ENCODE measurements around the gene CNN3. TPM values are rescaled to one million over a fixed set of nuclear protein-coding genes. Genes with fewer than 3 reads are reported as not detected.
A peak's percentile ranks its signal among the peaks of the same experiment; 100 is the strongest.

The CNN3 gene
- total RNA-seq, 1 experiment from 2014 or later = 227 TPM

DNA sequence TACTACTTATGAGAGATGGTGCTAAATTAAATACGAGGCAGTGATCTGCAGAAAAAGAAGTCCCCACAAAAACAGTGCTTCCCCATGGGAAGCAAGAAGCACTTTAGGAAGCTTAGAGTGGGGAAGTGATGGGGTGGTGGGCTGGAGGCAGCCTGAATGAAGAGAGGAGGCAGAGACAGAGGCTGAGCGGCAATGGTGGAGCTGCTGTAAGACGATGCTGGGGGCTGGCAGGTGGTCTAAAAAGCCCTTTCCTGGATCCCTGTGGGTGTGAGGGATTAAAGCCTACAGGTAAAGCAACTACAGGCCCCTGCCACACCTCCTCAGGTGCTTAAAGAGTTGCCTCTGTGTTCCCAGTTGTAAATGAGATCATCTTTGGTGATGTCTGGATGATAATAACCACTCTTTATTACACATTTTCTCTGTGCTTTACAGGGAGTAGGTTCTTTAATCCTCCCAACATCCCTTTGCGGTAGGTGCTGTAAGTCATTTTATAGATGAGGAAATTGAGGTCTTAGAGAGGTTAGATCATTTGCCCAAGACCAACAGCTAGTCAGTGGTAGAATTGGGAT lies 39.2 kb downstream of the CNN3 start:
- DNase-seq (ENCODE audit: low spot score) = no peak

DNA sequence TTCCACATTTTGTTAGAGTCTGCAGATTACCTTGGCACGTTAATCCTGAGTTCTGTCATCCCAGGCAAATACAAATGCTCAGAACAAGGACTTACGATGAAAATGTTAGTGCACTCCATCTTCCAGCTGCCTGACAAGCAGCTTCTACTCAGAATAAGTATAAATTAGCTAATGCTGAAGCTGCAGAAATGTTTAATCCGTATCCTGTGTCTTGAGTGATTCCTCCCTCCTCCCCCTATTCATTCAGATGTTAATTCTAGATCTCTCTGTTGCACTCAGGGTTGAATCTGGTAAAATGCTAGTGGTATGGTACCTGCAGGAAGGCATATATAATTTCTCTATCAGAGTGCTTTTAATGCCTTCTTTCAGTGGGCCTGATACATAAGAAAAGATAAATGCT lies 39.8 kb downstream of the CNN3 start:
- DNase-seq (ENCODE audit: low spot score) = no peak

DNA sequence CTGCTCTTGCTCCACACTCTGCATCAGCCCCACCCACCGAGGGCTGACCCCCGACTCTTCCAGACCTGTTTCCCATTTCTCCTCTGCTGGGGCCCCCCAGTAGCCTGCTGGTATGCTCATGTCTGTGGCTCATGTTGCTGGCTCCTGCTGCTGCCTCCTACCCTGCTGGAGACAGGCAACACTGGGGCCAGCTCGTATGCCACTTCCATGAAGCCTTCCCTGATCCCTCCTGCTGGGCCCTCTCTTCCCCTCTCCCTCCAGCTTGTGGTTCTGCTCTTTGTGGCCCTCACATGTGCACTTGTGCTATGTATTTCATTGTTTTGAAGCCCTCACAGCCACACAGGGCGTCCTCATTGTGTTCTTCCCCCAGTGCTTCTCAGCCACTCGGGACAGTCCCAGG lies 40.5 kb downstream of the CNN3 start:
- no peak for DNase-seq (ENCODE audit: low spot score)

DNA sequence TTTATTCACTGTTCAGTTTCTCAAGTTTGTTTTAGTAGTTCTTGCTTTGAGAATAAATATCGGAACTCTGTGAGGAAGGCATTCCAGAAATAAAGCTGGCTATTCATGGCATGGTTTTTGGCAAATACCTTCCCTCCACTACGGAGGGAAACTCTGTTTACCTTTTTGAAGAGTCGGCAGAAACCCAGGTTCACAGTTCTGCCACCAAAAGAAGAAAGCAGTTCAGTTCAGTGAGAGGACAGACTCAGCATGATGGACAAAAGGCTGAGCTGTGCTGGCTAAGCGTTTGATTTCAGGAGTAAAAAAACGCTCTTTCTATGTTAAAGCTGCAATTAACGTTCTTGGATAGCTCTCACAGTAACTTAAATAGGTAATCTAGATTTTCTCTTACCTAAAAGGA lies 42.4 kb downstream of the CNN3 start:
- no peak for DNase-seq (ENCODE audit: low spot score)

DNA sequence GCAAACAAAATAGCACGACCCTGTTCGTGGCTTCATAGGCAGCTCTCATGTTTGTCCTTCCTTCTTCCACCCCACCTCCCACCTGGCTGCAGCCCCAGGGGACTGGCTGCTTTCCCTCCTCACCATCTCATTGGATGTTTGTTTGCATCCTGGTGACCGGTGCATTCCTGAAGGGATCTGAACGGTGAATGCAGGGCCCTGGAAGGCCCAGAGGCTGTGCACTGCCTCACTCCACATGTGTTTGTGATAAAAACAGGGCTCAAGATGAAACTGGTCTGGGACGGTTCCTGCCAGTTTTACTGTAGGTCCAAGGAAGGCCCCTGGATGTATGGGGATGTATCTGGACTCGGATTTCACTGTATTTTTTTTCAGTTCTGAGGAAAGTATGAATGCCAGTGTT lies 42.8 kb downstream of the CNN3 start:
- no peak for DNase-seq (ENCODE audit: low spot score)

DNA sequence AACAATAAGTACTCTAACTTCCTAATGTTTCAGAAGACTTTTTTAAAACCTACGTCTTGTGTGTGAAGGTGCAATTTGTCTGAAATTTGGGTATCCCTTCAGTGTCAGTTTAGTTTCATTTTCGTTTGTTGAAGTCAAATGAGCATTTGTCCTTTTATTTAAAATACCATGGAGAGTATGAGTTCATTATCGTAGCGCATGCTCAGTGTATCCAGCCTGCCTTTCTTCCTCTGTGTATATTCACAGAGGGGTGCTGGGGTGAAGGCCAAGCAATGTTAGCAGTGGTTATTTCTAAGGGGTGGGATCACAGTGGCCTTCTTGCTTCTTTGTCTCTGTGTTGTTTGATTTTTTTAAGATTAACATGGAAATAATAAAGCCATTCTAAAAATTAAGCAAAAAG lies 43.2 kb downstream of the CNN3 start:
- no peak for DNase-seq (ENCODE audit: low spot score)

DNA sequence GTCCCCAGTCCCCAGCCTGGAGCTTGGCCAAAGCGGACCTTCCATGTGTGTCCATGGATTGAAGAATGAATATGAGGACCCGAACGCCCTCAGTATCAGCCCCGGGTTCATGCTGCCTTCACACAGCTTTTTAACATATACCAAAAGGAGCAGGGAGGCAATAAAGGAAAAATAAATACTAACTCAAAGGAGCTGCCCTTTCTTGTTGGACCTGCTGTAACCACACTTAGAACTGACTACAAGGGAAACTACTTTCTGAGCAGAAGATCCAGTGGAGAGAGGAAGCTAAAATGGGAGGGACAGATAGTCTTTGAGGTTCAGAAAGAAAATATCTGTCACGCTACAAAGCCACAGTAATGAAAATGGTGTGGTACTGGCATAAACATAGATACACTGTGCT lies 48.6 kb downstream of the CNN3 start:
- no peak for DNase-seq (ENCODE audit: low spot score)

DNA sequence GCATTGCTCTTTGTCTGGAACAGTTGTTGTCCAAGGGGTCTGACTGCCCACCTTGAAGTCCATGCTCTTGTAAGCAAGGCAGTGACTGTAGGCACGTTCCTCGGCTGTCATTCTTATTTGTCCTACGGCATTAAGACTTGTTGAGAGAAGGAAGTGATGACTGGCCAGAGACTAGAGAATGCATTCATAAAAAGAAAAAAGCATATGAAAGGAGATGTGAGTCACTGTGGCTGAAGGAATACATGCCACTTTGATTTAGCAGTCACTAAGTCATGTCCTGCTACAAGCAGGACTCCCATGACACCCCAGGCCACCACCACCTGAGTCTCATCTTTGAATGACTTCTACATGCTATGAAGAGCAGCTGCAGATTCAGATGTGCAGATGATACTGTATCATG lies 50.5 kb downstream of the CNN3 start:
- DNase-seq (ENCODE audit: low spot score) = no peak

DNA sequence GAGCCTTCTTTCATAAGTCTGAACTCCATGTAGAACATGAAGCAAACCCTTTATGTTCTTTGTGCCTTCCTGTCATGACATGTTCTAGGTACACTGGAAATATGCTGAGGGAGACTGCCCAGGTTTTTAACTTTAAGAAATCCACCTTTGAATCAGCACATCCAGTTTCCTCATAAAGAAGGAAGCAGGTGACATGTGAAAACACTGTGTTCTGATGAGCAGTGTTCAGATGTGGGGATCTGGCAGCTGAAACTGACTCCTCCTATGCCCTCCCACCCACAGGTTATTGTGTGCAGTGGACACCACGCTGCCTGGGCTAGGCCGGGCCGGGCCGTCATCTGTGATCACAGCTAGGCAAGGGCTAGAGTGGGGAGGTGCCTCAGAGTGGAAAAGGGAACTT lies 51.1 kb downstream of the CNN3 start:
- no peak for DNase-seq (ENCODE audit: low spot score)

DNA sequence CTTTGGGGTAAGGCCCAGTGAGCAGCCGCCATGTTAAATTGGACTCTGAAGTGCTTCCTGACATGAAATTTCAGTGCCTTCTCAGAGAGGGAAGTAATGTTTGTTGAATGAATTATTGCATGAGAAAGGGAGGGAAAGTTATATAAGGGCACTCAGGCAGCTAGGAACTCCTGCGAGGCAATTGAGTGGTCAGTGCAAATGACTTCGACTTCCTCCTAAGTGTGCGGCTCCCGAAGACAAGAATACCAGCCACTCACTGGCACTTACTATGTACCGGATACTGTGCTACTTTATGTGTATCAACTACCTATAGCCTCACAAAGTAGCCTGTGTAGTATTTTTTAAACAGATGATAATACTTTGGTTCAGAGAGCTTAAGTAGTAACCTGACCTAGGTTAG lies 52.5 kb downstream of the CNN3 start:
- DNase-seq (ENCODE audit: low spot score) = no peak

DNA sequence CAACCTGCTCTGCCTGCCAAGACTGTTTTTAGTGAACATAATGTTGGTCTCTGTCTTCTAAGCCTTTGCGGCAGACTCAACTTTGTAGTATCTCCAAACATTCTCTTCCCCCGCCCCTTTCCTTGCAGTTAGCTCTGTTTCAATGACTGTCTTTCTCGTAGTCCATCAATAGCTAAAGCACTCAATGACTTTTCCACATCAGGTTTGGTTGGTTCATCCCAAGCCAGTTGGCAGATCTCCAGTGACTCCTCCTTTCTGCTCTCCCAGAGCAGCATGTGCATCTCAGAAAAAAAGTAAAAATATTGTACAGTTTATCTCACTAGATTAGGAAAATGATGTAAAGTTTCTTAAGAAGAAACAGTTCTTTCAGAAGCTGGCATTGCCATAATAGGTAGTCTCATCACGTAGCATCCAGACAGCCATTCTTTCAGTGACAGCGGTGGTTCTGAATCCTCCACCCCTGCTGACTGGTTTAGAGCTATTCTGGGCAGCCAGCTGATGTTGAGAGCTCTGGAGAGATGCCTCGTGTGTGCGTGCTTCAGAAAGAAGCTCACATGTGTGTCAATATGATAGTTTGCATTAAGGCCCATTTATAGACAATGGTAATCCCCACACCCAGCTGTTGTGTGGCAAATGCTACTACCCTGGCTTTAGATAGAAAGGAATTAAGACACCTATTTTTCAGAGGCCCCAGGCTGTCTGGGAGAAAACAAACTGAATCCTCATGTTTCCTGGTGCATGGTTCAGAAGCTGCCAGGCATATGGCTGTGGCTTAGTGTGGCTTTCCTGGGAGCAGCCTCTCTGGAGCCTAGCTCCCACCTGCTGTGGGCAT lies 53.2 kb downstream of the CNN3 start:
- no peak for DNase-seq (ENCODE audit: low spot score)

DNA sequence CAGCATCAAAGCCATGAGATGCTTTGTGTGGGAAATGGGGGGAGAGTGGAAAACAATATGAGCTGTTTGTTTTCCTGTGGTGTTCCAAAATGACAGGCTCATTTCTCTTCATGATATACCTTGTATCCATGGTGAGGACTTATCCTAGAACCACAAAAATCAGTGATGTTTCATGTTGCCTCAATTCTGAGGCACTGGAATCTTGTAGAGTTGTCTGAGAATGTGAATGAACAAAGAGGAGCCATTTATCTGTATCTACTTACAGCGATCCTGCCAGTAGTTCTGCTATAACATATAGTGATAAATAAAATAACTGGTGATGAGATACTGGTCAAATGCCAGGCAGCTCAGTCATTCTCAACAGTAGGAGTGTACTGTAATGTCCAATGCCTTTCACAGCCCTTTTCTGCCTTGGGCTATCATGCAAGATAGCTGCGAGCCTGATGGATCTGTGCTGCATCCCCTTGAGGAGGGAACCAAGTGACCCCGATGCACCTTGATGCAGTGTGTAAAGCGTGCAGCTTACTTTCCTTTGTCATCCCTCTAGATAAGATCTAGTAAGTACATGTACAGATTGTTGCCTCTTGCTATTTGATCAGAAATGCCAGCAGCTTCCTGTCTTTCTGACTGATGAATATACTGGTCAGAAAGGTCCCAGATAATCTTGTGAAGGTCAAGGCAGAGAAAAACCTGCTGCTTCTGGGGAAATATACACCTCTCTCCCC lies 54.0 kb downstream of the CNN3 start:
- DNase-seq (ENCODE audit: low spot score) = no peak

DNA sequence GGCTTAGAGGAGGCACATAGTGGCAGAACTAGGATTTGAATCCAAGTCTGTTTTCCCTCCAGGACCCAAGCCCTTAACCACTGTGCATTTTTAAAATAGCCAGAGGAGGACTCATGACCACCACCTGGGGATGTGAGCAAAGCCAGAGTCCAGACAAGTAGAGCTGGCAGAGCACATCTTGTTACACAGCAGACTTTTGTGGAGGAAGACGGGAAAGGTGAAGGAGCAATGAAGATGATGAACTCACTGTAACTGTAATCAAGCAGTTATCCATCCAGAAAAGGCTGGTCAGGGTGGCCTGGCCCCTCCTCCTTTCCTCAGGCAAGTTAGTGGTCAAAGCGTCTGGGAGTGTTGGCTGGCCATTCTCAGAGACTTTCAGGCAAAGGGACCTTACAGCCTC lies 55.9 kb downstream of the CNN3 start:
- DNase-seq (ENCODE audit: low spot score) = no peak

DNA sequence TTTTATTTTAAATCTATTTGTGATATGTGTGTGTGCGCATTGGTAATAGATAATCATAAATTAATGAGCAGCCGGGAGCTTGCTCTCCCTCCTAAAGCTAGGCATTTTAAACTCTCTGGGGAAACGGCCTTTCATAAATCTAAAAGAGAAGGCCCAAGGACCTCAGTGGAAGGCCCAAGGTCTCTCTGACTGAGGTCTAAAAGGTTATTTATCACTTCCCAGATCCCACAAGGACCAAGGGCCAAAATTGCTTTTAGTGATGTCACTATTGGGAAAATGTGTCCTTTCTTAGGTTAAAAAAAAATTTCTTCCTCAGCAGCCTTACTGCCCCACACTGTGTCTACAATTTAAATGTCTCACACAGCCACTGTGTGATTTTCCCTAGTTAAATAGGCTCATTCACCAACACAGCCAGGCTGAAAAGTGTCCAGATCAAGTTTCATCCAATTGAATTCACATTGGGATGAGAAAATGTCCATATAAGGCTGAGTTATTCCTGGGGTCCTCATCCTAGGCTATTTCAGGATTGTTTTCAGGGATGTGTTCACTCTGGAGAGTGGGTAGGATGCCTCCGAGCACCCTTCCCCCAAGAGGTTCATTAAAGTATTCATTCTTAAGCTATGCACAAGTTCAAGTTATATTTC lies 60.6 kb downstream of the CNN3 start:
- DNase-seq (ENCODE audit: low spot score) = peak; percentile 10

DNA sequence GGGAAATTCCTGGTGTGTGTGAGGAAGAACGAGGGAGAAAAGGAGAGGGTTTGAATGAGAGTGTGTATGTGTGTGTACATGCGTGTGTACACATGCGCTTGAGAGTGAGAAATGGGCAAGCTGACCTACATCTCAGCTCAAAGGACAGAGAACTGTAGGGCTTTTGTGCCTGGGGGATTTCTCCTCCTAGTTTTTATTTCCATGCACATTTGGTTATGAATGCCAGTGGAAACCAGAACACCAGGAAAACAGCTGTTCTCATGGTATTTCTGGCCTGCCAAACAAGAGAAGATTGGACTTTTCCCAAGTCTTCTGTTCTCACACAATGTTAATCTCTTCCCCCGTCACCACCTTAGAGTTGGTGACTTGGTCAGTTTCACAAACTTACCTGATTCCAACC lies 61.5 kb downstream of the CNN3 start:
- no peak for DNase-seq (ENCODE audit: low spot score)

DNA sequence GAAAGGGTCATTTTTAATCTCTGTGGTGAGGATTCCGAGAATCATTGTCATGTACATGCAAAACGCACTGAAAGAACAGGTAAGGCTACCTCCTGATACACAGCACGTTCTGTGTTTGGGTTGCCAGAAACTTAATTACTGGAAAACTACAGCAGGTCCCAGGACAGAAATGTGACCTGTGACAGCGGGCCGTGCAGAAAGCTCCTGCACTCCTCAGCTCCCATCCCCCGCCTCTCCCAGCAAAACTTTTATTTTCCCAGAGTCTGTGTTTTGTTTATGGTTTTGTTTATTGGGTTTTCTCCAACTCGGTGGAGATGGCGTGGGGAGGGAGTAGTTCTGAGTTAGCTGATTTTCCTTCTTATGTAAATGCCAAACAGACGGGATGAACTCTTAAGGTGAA lies 62.1 kb downstream of the CNN3 start:
- no peak for DNase-seq (ENCODE audit: low spot score)

DNA sequence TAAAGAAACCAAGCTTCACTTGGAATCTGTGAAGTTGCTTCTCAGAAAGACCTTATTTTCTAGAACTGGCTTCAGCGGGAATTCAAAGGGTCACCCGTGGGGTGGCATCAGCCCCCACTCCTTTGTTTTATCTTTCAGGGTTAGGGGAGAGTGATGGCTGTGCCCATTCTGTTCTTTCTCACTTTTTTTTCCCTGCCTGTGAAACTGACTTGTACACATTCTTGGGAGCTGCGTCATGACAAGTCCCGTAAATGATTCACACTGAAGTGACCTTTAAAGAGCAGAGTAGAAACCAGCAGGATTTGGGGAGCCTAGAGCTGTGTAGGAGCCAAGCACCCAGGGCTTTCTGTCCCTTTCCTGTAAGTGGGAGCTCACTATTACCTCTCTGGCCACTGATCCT lies 63.0 kb downstream of the CNN3 start:
- DNase-seq (ENCODE audit: low spot score) = peak; percentile 82

DNA sequence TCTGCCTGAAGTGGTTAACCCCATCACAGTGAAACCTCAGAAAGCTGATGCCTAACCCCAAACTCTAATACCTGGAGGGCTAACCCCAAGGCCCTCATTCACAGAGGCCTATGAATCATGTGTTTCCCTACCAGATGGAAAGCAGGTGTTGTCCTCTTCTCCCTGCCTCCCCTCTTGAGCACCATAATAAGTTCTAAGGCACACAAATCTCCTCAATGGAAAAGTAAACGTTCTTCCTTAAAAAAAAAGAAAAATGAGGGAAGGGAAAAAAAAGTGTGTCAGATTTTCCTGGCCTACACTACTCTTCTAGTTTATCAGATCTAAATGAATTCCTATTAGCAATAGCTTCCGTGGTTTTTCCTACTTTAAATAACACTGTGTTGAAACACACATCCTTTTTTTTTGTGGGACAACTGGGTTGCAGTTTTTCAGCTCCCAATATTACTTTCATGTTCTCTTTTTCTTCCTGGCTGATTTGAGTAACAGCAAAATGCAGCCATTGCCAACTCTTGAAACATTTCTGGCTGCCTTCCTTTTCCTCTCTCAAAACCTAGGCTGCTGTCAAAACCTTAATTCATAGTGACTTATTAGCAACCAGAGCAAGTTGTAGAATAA lies 63.5 kb downstream of the CNN3 start:
- peak; percentile 57 for DNase-seq (ENCODE audit: low spot score)

DNA sequence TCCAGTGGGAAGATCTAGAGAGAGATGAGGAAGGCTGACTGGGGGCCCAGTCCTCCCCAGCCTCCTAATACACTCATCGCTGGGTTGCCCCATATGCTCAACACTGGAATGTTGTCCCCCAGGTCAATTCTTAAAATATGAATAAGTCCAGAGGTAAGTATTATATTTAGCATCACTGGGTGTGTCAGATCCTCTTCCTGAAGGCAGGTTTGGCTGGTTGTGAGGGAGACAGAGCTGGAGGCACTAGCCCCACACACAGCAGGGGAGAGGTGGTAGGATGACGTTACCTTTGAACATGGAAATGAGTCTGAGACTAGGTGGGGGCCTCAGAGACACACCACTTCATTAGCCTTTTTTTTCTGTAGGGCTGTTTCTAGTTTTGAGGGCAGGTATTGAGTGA lies 64.2 kb downstream of the CNN3 start:
- no peak for DNase-seq (ENCODE audit: low spot score)

DNA sequence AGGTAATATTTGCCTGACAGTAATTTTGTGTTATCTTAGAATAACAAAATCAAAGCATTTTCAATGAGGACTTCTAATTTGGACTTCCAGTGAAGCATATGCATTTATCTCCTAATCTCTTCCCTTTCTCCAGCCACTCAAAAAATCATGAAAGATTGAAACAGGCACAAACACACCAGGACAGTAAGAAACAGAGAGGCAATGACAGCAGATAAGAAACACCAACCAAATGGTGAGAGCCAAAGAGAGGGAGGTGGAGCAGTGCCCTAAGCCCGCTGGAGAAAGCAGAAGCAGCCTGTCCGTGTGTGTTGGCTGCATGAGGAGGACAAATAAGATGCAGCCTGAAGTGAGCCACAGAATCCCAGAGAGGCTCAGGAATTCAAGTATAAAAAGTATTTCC lies 67.7 kb downstream of the CNN3 start:
- no peak for DNase-seq (ENCODE audit: low spot score)

DNA sequence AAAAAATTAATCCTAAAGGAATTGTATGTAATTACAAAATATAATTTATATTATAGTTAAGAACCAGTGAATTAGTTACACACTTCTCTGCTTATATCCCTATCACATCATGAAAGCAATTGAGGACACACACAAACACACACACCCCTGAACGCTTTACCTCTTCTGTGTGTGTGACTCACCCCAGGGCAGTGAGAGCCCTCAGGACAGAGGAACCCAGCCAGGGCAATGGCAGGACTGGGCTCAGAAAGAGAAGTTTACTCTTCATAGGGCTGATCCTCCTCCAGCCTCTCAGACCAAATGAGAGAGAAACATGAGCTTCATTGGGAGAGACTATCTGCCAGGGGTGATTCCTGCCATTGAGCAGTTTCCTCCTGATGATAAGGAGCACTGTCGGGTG lies 68.6 kb downstream of the CNN3 start:
- DNase-seq (ENCODE audit: low spot score) = peak; percentile 25

DNA sequence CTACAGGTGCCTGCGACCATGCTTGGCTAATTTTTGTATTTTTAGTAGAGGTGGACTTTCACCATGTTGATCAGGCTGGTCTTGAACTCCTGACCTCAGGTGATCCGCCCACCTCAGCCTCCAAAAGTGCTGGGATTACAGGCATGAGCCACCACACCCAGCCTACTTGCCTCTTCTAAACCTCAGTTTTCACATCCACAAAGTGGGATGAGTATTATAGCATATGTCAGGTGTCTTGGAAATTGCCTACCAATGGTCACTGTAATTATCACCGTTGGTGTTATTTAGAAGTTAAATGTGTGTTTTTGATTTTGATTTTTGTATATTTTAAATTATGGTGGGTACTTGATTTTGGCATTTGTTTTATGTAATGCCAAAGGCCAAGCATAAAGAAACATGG lies 70.0 kb downstream of the CNN3 start:
- no peak for DNase-seq (ENCODE audit: low spot score)

Measured in A172 (cell line).